ENCODE data around the gene LMX1B.

LMX1B gene

DNA sequence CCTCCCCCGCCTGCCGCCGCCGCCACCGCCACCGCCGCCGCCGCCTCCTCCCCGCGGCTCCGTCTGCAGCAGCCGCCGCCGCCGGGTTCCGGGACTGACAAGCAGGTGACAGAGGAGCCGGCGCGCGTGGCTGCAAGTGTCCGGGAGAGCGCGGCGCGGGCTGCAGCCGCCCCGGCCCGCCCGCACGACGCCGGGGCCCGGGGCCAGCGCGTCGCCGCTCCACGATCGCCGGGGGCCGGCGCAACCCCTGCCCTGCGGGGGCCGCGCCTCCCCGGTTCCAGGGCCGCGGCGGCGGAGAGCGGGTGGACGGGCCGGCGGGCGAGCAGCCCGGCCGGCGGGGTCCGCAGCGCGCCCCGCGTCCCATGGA is 343 bp downstream of the LMX1B start:
- Histone ChIP-seq H3K9ac (ENCODE audit: low read length) (no peak overlapping the region), H3K4me3 (ENCODE audit: low read length) (no peak overlapping the region), H3K27me3 (replicated peaks; ENCODE audit: control insufficient read depth, insufficient read depth, low read length) (peaks cover 66% of the 10 kb centered on the region), H3K9me3 (ENCODE audit: control insufficient read depth, low read length) (no peaks in the 10 kb centered on the region), H3K4me1 (ENCODE audit: control insufficient read depth, insufficient read depth, low read length) (peaks cover 10% of the 10 kb centered on the region), H3K36me3 (ENCODE audit: control insufficient read depth, insufficient read depth, low read length, severe bottlenecking) (no peaks in the 10 kb centered on the region)
- no peak for DNase-seq (ENCODE audit: low read depth)

DNA sequence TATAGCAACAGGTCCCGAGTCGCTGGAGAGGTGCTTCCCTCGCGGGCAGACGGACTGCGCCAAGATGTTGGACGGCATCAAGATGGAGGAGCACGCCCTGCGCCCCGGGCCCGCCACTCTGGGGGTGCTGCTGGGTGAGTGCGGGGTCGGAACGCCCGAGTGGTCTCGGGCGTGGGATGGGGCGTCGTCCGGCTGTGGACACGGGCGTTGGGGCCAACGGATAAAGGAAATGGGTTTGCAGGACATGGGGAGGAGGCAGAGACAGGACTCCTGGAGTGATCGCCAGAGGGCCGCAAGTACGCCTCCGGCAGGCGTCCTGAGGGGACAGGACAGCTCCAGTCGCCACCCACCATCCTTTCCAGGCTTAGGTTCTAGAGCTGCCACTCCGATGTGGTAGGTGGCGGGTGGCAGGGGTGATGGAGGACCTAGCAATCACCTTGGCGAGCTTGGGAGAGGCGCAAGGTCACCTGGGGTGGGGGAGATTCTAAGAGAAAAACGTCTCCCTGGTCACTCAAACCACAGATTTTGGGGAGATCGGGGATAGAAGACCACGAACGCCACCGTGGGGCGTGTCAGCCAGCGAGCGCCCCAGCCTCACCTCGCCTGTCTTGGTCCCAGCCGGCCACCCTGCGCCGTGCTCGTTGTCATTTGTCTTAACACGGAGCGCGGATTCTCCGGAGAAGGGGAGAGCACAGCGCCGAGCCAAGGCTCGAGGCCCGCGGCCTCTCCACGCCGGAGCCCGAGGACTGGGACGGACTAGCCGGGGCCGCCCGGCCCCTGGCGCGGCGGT is 922 bp downstream of the LMX1B start:
- Histone ChIP-seq H3K4me3 (ENCODE audit: low read length) (no peak overlapping the region), H3K36me3 (ENCODE audit: control insufficient read depth, insufficient read depth, low read length, severe bottlenecking) (no peaks in the 10 kb centered on the region), H3K4me1 (ENCODE audit: control insufficient read depth, insufficient read depth, low read length) (peaks cover 10% of the 10 kb centered on the region), H3K27me3 (replicated peaks; ENCODE audit: control insufficient read depth, insufficient read depth, low read length) (peaks cover 65% of the 10 kb centered on the region), H3K9ac (ENCODE audit: low read length) (no peak overlapping the region), H3K9me3 (ENCODE audit: control insufficient read depth, low read length) (no peaks in the 10 kb centered on the region)
- DNase-seq (ENCODE audit: low read depth), result no peak

DNA sequence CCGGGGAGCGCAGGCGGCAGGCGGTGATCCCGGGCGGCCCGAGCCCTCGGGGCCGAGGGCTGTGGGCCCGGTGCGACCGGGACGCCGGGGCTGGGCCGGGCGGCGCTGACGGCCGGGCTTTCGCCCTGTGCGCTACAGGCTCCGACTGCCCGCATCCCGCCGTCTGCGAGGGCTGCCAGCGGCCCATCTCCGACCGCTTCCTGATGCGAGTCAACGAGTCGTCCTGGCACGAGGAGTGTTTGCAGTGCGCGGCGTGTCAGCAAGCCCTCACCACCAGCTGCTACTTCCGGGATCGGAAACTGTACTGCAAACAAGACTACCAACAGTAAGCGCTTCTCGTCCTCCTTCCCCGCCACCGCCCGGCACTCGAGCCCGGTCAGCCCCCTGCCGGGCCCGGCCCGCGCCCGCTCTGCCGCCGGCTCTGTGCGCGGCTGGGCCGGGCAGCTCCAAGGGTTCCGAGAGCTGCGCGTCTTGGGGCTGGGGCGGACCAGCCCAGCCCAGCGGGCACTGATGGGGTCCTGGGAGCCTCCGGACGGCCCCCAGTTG is 1.6 kb downstream of the LMX1B start:
- Histone ChIP-seq H3K9me3 (ENCODE audit: control insufficient read depth, low read length) (no peaks in the 10 kb centered on the region), H3K36me3 (ENCODE audit: control insufficient read depth, insufficient read depth, low read length, severe bottlenecking) (no peaks in the 10 kb centered on the region), H3K27me3 (replicated peaks; ENCODE audit: control insufficient read depth, insufficient read depth, low read length) (peaks cover 66% of the 10 kb centered on the region), H3K4me3 (ENCODE audit: low read length) (no peak overlapping the region), H3K9ac (ENCODE audit: low read length) (no peak overlapping the region), H3K4me1 (ENCODE audit: control insufficient read depth, insufficient read depth, low read length) (peaks cover 10% of the 10 kb centered on the region)
- peak; percentile 19 for DNase-seq (ENCODE audit: low read depth)

DNA sequence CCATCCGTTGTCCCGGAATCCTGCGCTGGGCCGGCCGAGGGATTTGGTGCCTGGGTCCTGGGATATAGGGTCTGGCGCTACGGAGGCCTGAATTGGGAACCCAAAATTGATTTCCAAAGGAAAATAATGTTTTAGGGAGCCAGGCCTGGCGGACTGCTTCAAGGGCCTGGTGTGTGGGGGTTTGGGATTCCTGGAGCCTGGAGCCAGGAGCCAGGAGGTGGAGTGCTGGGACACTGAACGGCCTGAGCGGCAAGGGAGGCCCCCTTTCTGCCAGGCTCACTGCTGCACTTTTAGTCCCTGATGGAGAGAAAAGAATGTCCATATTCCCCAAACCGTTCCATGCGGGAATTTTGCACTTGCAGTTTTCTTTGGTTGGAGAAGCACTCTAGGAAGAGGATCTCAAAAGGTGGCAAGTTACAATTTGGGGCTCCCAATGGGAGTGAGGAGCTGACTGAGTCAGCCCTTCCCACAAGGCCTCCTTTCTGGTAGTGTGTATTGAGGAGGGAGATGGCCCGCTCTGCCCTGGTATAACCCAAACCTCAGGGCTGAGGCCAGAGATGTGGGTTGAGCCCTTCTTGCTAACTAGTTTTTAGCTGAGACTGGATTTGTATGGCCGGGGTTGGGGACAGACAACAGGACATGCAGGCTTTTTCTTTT is 2.2 kb downstream of the LMX1B start:
- Histone ChIP-seq H3K36me3 (ENCODE audit: control insufficient read depth, insufficient read depth, low read length, severe bottlenecking) (no peaks in the 10 kb centered on the region), H3K4me1 (ENCODE audit: control insufficient read depth, insufficient read depth, low read length) (peaks cover 10% of the 10 kb centered on the region), H3K27me3 (replicated peaks; ENCODE audit: control insufficient read depth, insufficient read depth, low read length) (peaks cover 64% of the 10 kb centered on the region), H3K4me3 (ENCODE audit: low read length) (no peak overlapping the region), H3K9me3 (ENCODE audit: control insufficient read depth, low read length) (no peaks in the 10 kb centered on the region), H3K9ac (ENCODE audit: low read length) (no peak overlapping the region)
- DNase-seq (ENCODE audit: low read depth), result no peak

DNA sequence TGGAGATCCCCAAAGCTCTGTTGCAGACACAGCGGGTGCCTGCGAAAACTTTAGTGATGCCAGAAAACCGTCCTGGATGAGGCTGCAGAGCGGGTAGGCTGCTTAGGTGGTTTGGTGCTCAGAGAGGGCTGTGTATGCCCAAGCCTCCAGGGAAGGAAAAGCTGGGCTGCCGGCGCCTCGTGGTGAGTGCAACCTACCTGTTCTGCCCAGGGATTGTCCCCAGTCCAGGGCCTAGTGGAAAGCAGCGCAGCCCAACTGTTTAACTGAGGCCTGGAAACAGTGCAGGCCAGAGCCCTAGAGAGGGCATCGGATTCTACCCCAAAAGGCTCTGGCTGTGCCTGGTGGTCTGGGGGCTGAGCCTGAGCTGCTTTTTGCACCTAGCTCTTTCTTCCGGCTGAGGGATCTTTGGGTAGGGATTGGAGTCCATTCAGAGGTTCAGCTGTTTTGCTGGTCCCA is 2.8 kb downstream of the LMX1B start:
- Histone ChIP-seq H3K9ac (ENCODE audit: low read length) (no peak overlapping the region), H3K27me3 (replicated peaks; ENCODE audit: control insufficient read depth, insufficient read depth, low read length) (peaks cover 63% of the 10 kb centered on the region), H3K4me3 (ENCODE audit: low read length) (no peak overlapping the region), H3K36me3 (ENCODE audit: control insufficient read depth, insufficient read depth, low read length, severe bottlenecking) (no peaks in the 10 kb centered on the region), H3K9me3 (ENCODE audit: control insufficient read depth, low read length) (no peaks in the 10 kb centered on the region), H3K4me1 (ENCODE audit: control insufficient read depth, insufficient read depth, low read length) (peaks cover 4% of the 10 kb centered on the region)
- no peak for DNase-seq (ENCODE audit: low read depth)

DNA sequence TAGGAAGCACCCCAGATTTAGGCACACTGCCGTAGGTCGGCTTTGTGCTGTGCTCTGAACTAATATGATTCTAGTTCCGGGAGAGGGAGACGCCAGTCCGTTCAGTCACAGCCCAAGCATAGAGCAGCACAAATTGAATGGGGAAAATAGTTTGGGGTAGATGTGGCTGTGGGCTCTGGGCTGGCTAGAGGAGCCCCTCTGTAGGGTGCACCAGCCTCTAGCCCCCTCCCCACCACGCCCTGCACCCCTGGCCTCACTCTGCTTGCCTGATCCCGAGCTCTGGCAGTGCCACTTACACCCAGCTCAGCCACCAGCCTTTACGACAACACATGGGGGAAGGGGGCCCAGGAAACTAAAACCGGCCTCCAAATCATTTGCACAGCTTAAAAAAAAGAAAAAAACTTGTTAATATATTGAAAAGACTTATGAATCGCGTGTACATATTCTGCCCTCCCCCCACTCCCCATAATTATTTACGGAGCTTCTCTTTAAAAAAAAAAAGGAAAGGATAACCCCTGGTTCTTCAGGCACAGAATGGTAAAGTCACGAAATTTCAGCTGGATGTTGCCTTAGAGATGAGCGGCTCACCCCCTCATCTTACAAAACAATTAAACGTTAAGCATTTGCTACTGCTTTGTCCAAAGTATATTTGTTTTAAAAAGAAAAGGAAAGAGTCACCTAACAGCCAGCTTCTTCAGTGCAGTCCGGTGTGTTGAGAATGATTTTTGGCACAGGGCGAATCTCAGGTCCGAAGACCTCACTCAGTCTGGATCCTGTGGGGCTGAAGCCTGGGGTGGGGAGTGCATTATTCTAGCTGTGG is 3.5 kb downstream of the LMX1B start:
- H3K9me3 ChIP-seq (ENCODE audit: control insufficient read depth, low read length), result no peaks in the 10 kb centered on the region
- no peaks in the 10 kb centered on the region for H3K4me1 ChIP-seq (ENCODE audit: control insufficient read depth, insufficient read depth, low read length)
- H3K4me3 ChIP-seq (ENCODE audit: low read length), result no peak overlapping the region
- no peaks in the 10 kb centered on the region for H3K36me3 ChIP-seq (ENCODE audit: control insufficient read depth, insufficient read depth, low read length, severe bottlenecking)
- H3K9ac ChIP-seq (ENCODE audit: low read length), result no peak overlapping the region
- H3K27me3 ChIP-seq (replicated peaks; ENCODE audit: control insufficient read depth, insufficient read depth, low read length), result peaks cover 64% of the 10 kb centered on the region
- DNase-seq (ENCODE audit: low read depth), result no peak

DNA sequence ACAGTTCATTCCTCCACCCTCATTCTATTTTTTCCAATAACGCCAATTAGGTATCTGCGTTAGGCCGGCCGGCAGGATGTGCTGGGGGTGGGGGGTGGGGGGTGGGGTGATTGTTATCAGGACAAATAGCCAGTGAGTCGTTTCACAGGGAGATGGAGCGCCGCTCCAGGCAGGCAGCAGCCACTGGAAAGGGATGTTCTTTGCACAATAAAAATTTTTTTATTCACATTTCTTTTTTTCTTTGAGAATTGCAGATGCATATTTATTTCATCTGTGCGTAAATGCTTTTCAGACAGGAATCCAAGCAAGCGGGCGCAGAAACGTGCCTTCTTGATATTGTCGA is 4.1 kb downstream of the LMX1B start:
- Histone ChIP-seq H3K36me3 (ENCODE audit: control insufficient read depth, insufficient read depth, low read length, severe bottlenecking) (no peaks in the 10 kb centered on the region), H3K27me3 (replicated peaks; ENCODE audit: control insufficient read depth, insufficient read depth, low read length) (peaks cover 68% of the 10 kb centered on the region), H3K9me3 (ENCODE audit: control insufficient read depth, low read length) (no peaks in the 10 kb centered on the region), H3K9ac (ENCODE audit: low read length) (no peak overlapping the region), H3K4me1 (ENCODE audit: control insufficient read depth, insufficient read depth, low read length) (no peaks in the 10 kb centered on the region), H3K4me3 (ENCODE audit: low read length) (no peak overlapping the region)
- DNase-seq (ENCODE audit: low read depth), result no peak

DNA sequence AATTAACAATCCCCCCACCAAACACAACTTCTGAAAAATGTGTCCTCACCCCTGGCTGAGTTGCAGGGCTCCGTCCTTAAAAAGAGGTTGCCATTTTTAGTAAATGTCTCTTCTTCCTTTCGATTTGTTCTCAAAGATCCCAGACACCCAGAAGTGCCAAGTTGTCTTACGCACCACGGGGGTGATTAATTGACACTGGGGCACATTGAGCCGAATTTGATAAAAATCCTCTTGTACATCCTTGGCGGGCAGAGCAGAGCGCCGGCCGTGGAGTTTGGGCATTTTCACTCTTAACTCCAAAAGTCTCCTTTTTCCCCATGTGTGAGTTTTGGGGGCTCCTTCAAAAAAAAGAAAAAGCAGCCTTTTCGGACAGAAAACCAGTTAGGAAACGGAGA is 4.5 kb downstream of the LMX1B start:
- no peaks in the 10 kb centered on the region for H3K4me1 ChIP-seq (ENCODE audit: control insufficient read depth, insufficient read depth, low read length)
- no peak overlapping the region for H3K9ac ChIP-seq (ENCODE audit: low read length)
- DNase-seq (ENCODE audit: low read depth), result no peak
- H3K27me3 ChIP-seq (replicated peaks; ENCODE audit: control insufficient read depth, insufficient read depth, low read length), result peaks cover 68% of the 10 kb centered on the region
- H3K36me3 ChIP-seq (ENCODE audit: control insufficient read depth, insufficient read depth, low read length, severe bottlenecking), result no peaks in the 10 kb centered on the region
- no peaks in the 10 kb centered on the region for H3K9me3 ChIP-seq (ENCODE audit: control insufficient read depth, low read length)
- no peak overlapping the region for H3K4me3 ChIP-seq (ENCODE audit: low read length)

DNA sequence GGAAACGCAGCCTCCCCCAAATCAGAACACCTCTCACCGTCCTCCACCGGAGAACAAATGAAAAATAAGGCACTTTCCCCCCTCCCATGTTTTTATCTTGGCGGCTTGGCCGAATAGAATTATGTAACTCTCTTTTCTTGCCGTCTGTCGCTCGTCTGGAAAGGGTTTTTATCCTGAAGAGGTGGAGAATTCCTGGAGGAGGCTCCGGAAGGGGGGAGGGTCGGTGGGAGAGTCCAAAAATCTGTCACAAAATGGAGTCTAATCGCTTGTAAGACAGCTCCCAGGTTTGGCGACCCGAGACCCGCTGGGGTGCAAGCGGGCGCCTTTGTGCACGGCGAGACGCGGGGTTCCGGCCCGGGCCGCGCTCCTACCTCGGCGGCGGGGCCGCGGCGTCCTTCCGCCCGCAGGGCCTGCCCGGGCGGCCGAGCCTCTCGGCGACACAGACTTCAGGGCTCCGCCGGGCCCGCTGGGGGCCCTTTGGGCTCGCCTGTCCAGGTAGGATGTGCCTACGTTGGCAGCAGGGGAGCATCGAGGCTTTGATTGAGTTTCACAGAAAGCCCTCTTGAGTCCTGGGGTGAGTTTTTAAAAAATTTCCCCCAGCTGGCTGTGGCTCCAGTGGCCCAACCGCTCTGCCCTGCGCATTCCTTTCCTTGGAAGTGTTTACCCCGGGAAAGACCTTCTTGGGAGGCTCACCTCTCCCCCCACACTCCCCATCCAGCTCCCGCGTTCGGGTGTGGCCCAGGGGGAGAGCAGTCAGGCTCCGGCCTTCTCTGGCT is 5.0 kb downstream of the LMX1B start:
- Histone ChIP-seq H3K9me3 (ENCODE audit: control insufficient read depth, low read length) (no peaks in the 10 kb centered on the region), H3K36me3 (ENCODE audit: control insufficient read depth, insufficient read depth, low read length, severe bottlenecking) (no peaks in the 10 kb centered on the region), H3K9ac (ENCODE audit: low read length) (no peak overlapping the region), H3K4me3 (ENCODE audit: low read length) (no peak overlapping the region), H3K4me1 (ENCODE audit: control insufficient read depth, insufficient read depth, low read length) (no peaks in the 10 kb centered on the region), H3K27me3 (replicated peaks; ENCODE audit: control insufficient read depth, insufficient read depth, low read length) (peaks cover 74% of the 10 kb centered on the region)
- no peak for DNase-seq (ENCODE audit: low read depth)

DNA sequence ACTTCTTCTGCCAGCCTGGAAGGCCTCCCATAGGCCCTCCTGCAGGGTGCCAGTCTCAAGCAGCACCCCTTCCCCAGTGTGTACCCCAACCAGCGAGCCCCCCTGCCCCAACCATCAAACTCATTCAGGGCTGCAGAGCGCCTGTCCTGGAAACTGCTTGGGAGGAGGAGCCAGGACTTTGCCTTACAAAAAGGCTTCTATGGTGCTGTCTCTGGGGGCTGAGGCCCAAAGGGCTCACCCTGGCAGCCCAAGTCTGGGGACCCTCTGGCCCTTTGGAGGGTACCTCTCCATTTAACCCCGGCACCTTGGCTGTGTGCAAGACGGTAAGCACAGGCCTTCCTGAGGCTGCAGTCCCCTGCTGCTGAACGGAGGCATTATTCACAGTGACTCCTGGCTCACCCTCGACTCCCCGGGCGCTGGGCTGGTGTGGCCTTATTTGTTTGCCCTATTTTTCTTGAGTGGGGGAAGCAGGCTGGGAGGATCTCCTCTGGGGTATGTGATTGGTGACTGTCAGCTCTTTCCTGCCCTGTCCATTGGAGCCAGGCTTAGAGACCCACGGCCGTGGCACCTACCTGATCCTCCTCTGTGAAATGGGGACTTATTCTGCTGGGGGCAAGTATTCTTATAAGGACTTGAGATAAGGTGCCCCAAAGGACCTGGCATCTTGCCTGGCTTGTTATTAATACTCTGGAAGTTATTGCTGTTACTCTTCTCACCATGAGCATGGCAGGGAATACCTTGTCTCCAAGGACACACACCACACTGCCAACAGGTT is 5.8 kb downstream of the LMX1B start:
- Histone ChIP-seq H3K9me3 (ENCODE audit: control insufficient read depth, low read length) (no peaks in the 10 kb centered on the region), H3K4me1 (ENCODE audit: control insufficient read depth, insufficient read depth, low read length) (no peaks in the 10 kb centered on the region), H3K4me3 (ENCODE audit: low read length) (no peak overlapping the region), H3K27me3 (replicated peaks; ENCODE audit: control insufficient read depth, insufficient read depth, low read length) (peaks cover 74% of the 10 kb centered on the region), H3K36me3 (ENCODE audit: control insufficient read depth, insufficient read depth, low read length, severe bottlenecking) (no peaks in the 10 kb centered on the region), H3K9ac (ENCODE audit: low read length) (no peak overlapping the region)
- no peak for DNase-seq (ENCODE audit: low read depth)

Data from adipocyte (in vitro differentiated cells).